Testis (tissue), 3 donors: ENCODE results near the gene IDUA. TPM values are rescaled to one million over a fixed set of nuclear protein-coding genes. Genes with fewer than 3 reads are reported as not detected.

Experiments
- DNase-seq: peaks from one replicate; pipeline ENCODE4 v3.0.0-alpha.2; 2019
- H3K27ac ChIP-seq, 2 donors: fragments of 200-600 bp; sonication (generic); one replicate each; pipeline ENCODE4 v1.5.1; 2019
- H3K27me3 ChIP-seq: fragments of 200-600 bp; sonication (generic); one replicate; pipeline ENCODE4 v1.5.1; 2019
- H3K36me3 ChIP-seq: fragments of 200-600 bp; sonication (generic); one replicate; pipeline ENCODE4 v1.5.1; 2017; ENCODE audit warnings: low read depth; ENCODE audit errors: missing control alignments
- H3K4me1 ChIP-seq: fragments of 200-600 bp; sonication (generic); one replicate; pipeline ENCODE4 v1.5.1; 2019
- H3K4me3 ChIP-seq, 2 donors: fragments of 200-600 bp; sonication (generic); one replicate each; pipeline ENCODE4 v1.5.1; 2017 to 2019
- H3K9me3 ChIP-seq: fragments of 200-600 bp; sonication (generic); one replicate; pipeline ENCODE4 v1.5.1; 2017
- POLR2A ChIP-seq: fragments of 450-650 bp; IDR thresholded peaks from one replicate; pipeline ENCODE4 v1.6.1; 2017; ENCODE audit warnings: antibody characterized with exemption, mild to moderate bottlenecking, moderate library complexity
- WGBS, 2 donors: methylation state at CpG; one replicate each; pipeline ENCODE4 v1.1.5; 2018; 5-methylcytosine and 5-hydroxymethylcytosine counted together
- intact Hi-C: fragments of 100-400 bp; cut with DNase I; formaldehyde crosslinking; loops from one replicate; pipeline ENCODE4 v1.15.1; 2023; ENCODE audit warnings: low total_unique reads
- polyA plus RNA-seq: library from polyadenylated mRNA; stranded (reverse); fragments of 350-450 nt; fragmentation: Illumina TruSeq; extraction: RNeasy Lipid Tissue Mini Kit (QIAGEN cat#74804); gene quantifications from one replicate; pipeline ENCODE4 v1.2.3, GENCODE V29; 2014; ENCODE audit warnings: low read depth, low replicate concordance; ENCODE audit not compliant: insufficient read depth
- total RNA-seq, 2 donors: library from RNA; depleted of rRNA; stranded (reverse); fragments of >200 nt; gene quantifications; one replicate each; pipeline ENCODE4 v1.2.3, GENCODE V29; 2016
- TF ChIP-seq, protein P1 (sequence below), 3 experiments: fragments of 450-650 bp in 2 of 3; fragments of 200-600 bp in 1 of 3; sonication (generic) in 1 of 3; IDR thresholded peaks; one replicate each; pipeline ENCODE4 v1.5.1; 2016 to 2019; ENCODE audit warnings: antibody characterized with exemption in 3 of 3, mild to moderate bottlenecking in 2 of 3, moderate library complexity in 1 of 3

The IDUA gene
- total and polyA plus RNA-seq, 3 donors from 2014 or later: 8.9 to 39.4 (median 35.7) TPM

DNA sequence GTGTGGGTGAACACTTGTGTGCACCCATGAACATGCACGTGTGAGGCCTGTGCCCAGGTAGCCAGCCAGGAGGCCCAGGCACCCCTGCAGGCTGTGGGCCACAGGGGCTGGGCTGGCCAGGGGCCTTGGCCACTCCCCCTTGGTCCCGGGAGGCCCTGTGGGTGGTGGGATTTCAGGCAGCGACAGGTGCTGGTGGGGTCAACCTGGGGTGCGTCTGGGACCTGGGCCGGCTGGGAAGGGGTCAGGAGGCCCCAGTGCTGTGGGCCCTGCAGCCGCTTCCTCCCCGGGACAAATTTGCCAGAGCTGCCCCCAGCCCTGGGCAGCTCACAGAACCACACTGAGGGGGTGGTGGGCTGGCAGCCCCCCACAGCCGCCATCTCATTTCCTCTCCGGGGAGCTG, 32.5 kb downstream of the IDUA start:
- WGBS, 2 donors: 70 to 72% methylated on average over 2 to 9 of the region's 9 CpGs
- Histone ChIP-seq H3K27ac (no peak overlapping the region), H3K9me3 (no peaks in the 10 kb centered on the region), H3K4me3 (no peak overlapping the region), H3K4me1 (no peaks in the 10 kb centered on the region), H3K27me3 (no peaks in the 10 kb centered on the region), H3K36me3 (no peaks in the 10 kb centered on the region)
- TF ChIP-seq, protein P1, sequence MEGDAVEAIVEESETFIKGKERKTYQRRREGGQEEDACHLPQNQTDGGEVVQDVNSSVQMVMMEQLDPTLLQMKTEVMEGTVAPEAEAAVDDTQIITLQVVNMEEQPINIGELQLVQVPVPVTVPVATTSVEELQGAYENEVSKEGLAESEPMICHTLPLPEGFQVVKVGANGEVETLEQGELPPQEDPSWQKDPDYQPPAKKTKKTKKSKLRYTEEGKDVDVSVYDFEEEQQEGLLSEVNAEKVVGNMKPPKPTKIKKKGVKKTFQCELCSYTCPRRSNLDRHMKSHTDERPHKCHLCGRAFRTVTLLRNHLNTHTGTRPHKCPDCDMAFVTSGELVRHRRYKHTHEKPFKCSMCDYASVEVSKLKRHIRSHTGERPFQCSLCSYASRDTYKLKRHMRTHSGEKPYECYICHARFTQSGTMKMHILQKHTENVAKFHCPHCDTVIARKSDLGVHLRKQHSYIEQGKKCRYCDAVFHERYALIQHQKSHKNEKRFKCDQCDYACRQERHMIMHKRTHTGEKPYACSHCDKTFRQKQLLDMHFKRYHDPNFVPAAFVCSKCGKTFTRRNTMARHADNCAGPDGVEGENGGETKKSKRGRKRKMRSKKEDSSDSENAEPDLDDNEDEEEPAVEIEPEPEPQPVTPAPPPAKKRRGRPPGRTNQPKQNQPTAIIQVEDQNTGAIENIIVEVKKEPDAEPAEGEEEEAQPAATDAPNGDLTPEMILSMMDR (IDR thresholded peaks at IDR 0.05): no peak
- no peak for TF ChIP-seq POLR2A
- no peak for DNase-seq
- intact Hi-C loops: no loop called here

DNA sequence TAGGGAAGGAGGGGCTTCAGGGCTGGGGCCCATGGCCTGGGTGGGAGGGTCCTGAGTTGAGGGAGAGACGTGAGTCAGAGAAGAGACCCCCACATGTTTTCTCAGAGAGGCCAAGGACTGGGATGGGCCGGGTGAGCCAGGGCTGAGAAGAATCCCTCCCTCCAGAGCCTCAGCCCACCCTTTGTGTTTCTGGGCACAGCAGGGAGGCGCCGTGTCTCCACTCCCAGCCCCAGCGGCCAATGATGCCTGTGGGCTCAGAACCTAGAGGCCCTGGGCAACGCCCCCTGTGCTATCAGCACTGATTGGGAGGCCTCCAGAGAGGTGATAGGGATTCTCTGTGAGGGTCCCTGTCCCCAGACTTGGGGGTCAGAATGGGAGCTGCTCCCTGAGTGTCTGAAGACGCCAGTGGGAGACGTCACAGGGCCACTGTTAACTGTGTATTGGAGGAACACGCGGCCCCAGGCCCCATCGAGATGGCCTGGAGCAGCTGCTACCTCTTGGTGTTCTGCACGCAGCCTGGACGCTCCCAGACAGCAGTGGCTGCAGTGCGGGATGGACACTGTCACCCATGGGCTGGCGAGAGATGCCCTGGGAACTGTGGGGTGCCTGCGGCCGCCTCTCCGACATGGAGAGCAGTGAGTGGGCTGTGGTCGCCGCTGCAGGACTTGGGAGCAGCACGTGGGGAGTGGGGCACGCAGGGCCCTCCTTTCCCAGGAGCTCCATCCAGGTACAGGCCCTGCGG, 33.1 kb downstream of the IDUA start:
- no peak overlapping the region for H3K4me3 ChIP-seq
- no peaks in the 10 kb centered on the region for H3K36me3 ChIP-seq
- 73 to 78% methylated on average over 3 to 20 of the region's 23 CpGs for WGBS, 2 donors
- TF ChIP-seq, protein P1 (IDR thresholded peaks at IDR 0.05): no peak
- no peak for TF ChIP-seq POLR2A
- H3K27me3 ChIP-seq: no peaks in the 10 kb centered on the region
- intact Hi-C loops: no loop called here
- no peak overlapping the region for H3K27ac ChIP-seq
- no peaks in the 10 kb centered on the region for H3K4me1 ChIP-seq
- no peak for DNase-seq
- H3K9me3 ChIP-seq: no peaks in the 10 kb centered on the region

- H3K4me3 ChIP-seq: no peak overlapping the region
- no peak for DNase-seq
- 92 to 98% methylated on average over 8 to 16 of the region's 19 CpGs for WGBS, 2 donors
- no peak overlapping the region for H3K27ac ChIP-seq
- no peaks in the 10 kb centered on the region for H3K4me1 ChIP-seq
- H3K36me3 ChIP-seq: no peaks in the 10 kb centered on the region
- no peaks in the 10 kb centered on the region for H3K27me3 ChIP-seq
- intact Hi-C loops: no loop called here
- TF ChIP-seq, protein P1 (IDR thresholded peaks at IDR 0.05): no peak
- TF ChIP-seq POLR2A: no peak
- no peaks in the 10 kb centered on the region for H3K9me3 ChIP-seq
Measured at GRCh38 chr4:1021386-1022050, 34.7 kb downstream of the IDUA start.

DNA sequence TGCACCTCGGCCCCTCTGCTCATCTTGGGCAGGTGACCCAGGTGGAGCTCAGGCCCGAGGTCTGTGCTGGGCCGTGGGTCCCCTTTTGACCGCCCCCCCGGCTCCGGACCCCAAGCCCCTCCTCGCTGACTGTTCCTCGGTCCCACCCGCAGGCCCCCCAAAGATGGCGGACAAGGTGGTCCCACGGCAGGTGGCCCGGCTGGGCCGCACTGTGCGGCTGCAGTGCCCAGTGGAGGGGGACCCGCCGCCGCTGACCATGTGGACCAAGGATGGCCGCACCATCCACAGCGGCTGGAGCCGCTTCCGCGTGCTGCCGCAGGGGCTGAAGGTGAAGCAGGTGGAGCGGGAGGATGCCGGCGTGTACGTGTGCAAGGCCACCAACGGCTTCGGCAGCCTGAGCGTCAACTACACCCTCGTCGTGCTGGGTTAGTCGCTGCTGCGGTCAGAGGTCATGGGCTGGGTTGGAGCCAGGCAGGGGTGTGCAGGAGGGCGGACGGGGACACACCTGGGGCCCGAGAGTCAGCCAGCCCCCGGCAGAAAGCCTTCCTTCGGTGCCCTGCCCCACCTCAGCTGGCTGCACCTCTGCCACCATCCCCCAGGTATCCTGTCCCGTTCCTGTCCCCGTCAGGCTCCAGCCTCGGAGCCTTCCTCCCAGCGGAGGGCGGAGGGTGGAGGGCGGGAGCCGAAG, 35.4 kb downstream of the IDUA start:
- no peaks in the 10 kb centered on the region for H3K27me3 ChIP-seq
- H3K4me1 ChIP-seq: no peaks in the 10 kb centered on the region
- H3K4me3 ChIP-seq: no peak overlapping the region
- H3K9me3 ChIP-seq: no peaks in the 10 kb centered on the region
- intact Hi-C loops: no loop called here
- no peaks in the 10 kb centered on the region for H3K36me3 ChIP-seq
- no peak overlapping the region for H3K27ac ChIP-seq
- no peak for TF ChIP-seq POLR2A
- TF ChIP-seq, protein P1 (IDR thresholded peaks at IDR 0.05): no peak
- 90 to 94% methylated on average over 20 to 45 of the region's 46 CpGs for WGBS, 2 donors
- DNase-seq: no peak
